ENCODE results near the gene ELMO1. TPM values are rescaled to one million over a fixed set of nuclear protein-coding genes. Genes with fewer than 3 reads are reported as not detected.

Gene ELMO1
- total and polyA plus RNA-seq, 2 experiments from 2014 or later, result 19.7 to 28.7 TPM

GRCh38 chr7:37215290-37215923, 233.3 kb downstream of the ELMO1 start:
- H3K27me3 ChIP-seq, result no peaks in the 10 kb centered on the region

DNA sequence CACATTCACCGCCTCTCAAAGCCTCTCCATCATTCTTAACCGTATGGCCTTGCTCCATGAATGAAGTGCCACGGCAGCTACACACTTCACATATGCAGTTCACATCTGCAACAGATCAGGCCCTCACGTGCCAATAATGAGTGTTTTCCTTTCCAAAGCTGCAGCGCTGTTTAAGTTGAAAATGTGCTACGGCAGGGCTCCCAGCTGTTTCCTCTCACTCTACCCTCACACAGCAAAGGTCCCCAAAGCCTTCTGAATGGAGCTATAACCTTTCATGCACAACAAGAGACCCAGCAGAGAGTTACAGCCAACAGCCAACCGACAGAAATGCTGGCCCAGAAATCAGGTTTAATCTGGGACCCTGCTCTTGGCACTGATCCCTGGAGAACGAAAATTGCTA, 236.1 kb downstream of the ELMO1 start:
- H3K4me3 ChIP-seq, result no peak overlapping the region
- TF ChIP-seq, protein P1, sequence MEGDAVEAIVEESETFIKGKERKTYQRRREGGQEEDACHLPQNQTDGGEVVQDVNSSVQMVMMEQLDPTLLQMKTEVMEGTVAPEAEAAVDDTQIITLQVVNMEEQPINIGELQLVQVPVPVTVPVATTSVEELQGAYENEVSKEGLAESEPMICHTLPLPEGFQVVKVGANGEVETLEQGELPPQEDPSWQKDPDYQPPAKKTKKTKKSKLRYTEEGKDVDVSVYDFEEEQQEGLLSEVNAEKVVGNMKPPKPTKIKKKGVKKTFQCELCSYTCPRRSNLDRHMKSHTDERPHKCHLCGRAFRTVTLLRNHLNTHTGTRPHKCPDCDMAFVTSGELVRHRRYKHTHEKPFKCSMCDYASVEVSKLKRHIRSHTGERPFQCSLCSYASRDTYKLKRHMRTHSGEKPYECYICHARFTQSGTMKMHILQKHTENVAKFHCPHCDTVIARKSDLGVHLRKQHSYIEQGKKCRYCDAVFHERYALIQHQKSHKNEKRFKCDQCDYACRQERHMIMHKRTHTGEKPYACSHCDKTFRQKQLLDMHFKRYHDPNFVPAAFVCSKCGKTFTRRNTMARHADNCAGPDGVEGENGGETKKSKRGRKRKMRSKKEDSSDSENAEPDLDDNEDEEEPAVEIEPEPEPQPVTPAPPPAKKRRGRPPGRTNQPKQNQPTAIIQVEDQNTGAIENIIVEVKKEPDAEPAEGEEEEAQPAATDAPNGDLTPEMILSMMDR (IDR thresholded peaks at IDR 0.05; ENCODE audit: poor library complexity), result no peak
- TF ChIP-seq EZH2phosphoT487 (IDR thresholded peaks at IDR 0.05; ENCODE audit: low read depth, severe bottlenecking, unreplicated experiment), result no peak
- TF ChIP-seq EZH2 (IDR thresholded peaks at IDR 0.05; ENCODE audit: borderline replicate concordance), result no peak
- H4K20me1 ChIP-seq (ENCODE audit: insufficient read depth, poor library complexity, severe bottlenecking), result no peaks in the 10 kb centered on the region
- peak overlapping the region; percentile 73 for H3K27ac ChIP-seq
- no peaks in the 10 kb centered on the region for H3K36me3 ChIP-seq (replicated peaks; ENCODE audit: insufficient read depth, low read depth)
- no peaks in the 10 kb centered on the region for H3K79me2 ChIP-seq
- DNase-seq (ENCODE audit: low spot score), result no peak
- no peaks in the 10 kb centered on the region for H3K9me3 ChIP-seq (ENCODE audit: low read depth)
- 65% methylated on average over 8 of the region's 8 CpGs for WGBS (ENCODE audit: low lambda C conversion rate, missing lambda C conversion rate)
- no peak overlapping the region for H2AFZ ChIP-seq
- H3K9me2 ChIP-seq (replicated peaks; ENCODE audit: insufficient read depth), result no peaks in the 10 kb centered on the region
- H3K4me2 ChIP-seq, result no peak overlapping the region
- no peaks in the 10 kb centered on the region for H3K27me3 ChIP-seq
- peaks cover 30% of the 10 kb centered on the region for H3K4me1 ChIP-seq (ENCODE audit: insufficient read depth)

More at GRCh38 chr7:37215290-37215923, 233.3 kb downstream of the ELMO1 start:
- Histone ChIP-seq H3K79me2 (no peaks in the 10 kb centered on the region), H3K4me1 (ENCODE audit: insufficient read depth) (peaks cover 20% of the 10 kb centered on the region), H3K9me3 (ENCODE audit: low read depth) (no peaks in the 10 kb centered on the region), H3K4me3 (no peak overlapping the region), H3K9me2 (replicated peaks; ENCODE audit: insufficient read depth) (no peaks in the 10 kb centered on the region), H3K4me2 (no peak overlapping the region), H4K20me1 (ENCODE audit: insufficient read depth, poor library complexity, severe bottlenecking) (no peaks in the 10 kb centered on the region), H3K27ac (peak overlapping the region; percentile 56), H2AFZ (no peak overlapping the region), H3K36me3 (replicated peaks; ENCODE audit: insufficient read depth, low read depth) (no peaks in the 10 kb centered on the region)
- TF ChIP-seq, protein P1 (IDR thresholded peaks at IDR 0.05; ENCODE audit: poor library complexity), result no peak
- TF ChIP-seq EZH2 (IDR thresholded peaks at IDR 0.05; ENCODE audit: borderline replicate concordance), result no peak
- TF ChIP-seq EZH2phosphoT487 (IDR thresholded peaks at IDR 0.05; ENCODE audit: low read depth, severe bottlenecking, unreplicated experiment), result no peak
- WGBS (ENCODE audit: low lambda C conversion rate, missing lambda C conversion rate), result 86% methylated on average over 3 of the region's 3 CpGs
- DNase-seq (ENCODE audit: low spot score), result no peak

GRCh38 chr7:37212051-37212450, 236.6 kb downstream of the ELMO1 start:
- H3K9me2 ChIP-seq (replicated peaks; ENCODE audit: insufficient read depth), result no peaks in the 10 kb centered on the region
- no peaks in the 10 kb centered on the region for H4K20me1 ChIP-seq (ENCODE audit: insufficient read depth, poor library complexity, severe bottlenecking)
- H3K27me3 ChIP-seq, result no peaks in the 10 kb centered on the region
- H3K79me2 ChIP-seq, result no peaks in the 10 kb centered on the region
- no peak overlapping the region for H2AFZ ChIP-seq
- peak overlapping the region; percentile 73 for H3K27ac ChIP-seq
- no peak for DNase-seq (ENCODE audit: low spot score)
- H3K9me3 ChIP-seq (ENCODE audit: low read depth), result no peaks in the 10 kb centered on the region
- peaks cover 30% of the 10 kb centered on the region for H3K4me1 ChIP-seq (ENCODE audit: insufficient read depth)
- H3K36me3 ChIP-seq (replicated peaks; ENCODE audit: insufficient read depth, low read depth), result no peaks in the 10 kb centered on the region
- no peak overlapping the region for H3K4me3 ChIP-seq
- H3K4me2 ChIP-seq, result peak overlapping the region; percentile 7
- TF ChIP-seq, protein P1 (IDR thresholded peaks at IDR 0.05; ENCODE audit: poor library complexity), result no peak
- TF ChIP-seq EZH2 (IDR thresholded peaks at IDR 0.05; ENCODE audit: borderline replicate concordance) (no peak), EZH2phosphoT487 (IDR thresholded peaks at IDR 0.05; ENCODE audit: low read depth, severe bottlenecking, unreplicated experiment) (no peak)

Measured in hepatocyte (in vitro differentiated cells).